Fibroblast of mammary gland (primary cell): ENCODE results near the gene MLH3.

Experiments
- DNase-seq: peaks from one replicate; pipeline ENCODE4 v3.0.0-alpha.2; 2010; ENCODE audit warnings: low read depth
- H3K4me3 ChIP-seq: 2 replicates; pipeline ENCODE4 v1.5.1; 2011; ENCODE audit warnings: low read depth, mild to moderate bottlenecking, low read length, moderate library complexity; ENCODE audit not compliant: control insufficient read depth
- TF ChIP-seq, protein P1 (sequence below): conservative IDR thresholded peaks from 2 replicates; pipeline ENCODE4 v1.5.1; 2011; ENCODE audit warnings: low read depth, low read length, inconsistent platforms; ENCODE audit not compliant: control insufficient read depth, insufficient read depth

The MLH3 gene

DNA sequence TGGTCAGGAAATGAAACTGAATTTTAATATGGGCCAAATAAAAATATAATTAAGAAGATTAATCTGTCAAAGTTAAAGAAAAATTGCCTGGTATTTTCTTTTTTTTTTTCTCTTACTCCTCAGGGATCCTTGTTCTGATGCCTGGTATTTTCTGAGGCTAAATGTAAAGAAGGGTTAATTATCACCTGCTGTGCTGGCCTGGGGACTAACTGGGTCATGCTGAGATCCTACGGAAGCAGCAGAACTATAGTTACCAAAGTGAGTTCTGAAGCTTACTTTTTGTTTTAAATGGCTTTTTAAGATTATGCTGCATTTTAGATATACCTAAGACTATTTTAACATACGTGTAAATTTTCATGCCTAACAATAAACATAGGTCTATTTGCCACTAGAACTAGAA lies 41.4 kb upstream of the MLH3 start:
- no peak for DNase-seq
- TF ChIP-seq, protein P1, sequence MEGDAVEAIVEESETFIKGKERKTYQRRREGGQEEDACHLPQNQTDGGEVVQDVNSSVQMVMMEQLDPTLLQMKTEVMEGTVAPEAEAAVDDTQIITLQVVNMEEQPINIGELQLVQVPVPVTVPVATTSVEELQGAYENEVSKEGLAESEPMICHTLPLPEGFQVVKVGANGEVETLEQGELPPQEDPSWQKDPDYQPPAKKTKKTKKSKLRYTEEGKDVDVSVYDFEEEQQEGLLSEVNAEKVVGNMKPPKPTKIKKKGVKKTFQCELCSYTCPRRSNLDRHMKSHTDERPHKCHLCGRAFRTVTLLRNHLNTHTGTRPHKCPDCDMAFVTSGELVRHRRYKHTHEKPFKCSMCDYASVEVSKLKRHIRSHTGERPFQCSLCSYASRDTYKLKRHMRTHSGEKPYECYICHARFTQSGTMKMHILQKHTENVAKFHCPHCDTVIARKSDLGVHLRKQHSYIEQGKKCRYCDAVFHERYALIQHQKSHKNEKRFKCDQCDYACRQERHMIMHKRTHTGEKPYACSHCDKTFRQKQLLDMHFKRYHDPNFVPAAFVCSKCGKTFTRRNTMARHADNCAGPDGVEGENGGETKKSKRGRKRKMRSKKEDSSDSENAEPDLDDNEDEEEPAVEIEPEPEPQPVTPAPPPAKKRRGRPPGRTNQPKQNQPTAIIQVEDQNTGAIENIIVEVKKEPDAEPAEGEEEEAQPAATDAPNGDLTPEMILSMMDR: no peak
- no peak overlapping the region for H3K4me3 ChIP-seq

DNA sequence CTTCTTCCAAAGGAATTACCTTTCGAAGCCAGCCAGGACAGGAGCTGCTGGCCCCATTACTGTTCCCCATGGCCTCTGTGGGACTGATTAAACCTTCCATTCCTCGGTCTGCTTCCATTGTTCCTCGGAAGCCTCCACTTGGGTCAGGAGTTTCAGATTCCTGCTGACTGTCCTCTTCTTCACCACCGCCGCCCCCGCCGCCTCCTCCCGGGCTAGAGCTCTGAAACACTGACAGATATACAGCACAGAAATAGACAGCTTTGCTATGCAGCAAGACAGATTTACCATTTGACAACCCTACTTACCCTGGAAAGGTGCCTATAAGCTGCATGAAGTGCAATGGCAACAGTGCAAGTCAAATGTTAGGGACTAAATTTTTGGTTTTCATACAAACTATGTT lies 40.0 kb upstream of the MLH3 start:
- TF ChIP-seq, protein P1: no peak
- no peak overlapping the region for H3K4me3 ChIP-seq
- no peak for DNase-seq

DNA sequence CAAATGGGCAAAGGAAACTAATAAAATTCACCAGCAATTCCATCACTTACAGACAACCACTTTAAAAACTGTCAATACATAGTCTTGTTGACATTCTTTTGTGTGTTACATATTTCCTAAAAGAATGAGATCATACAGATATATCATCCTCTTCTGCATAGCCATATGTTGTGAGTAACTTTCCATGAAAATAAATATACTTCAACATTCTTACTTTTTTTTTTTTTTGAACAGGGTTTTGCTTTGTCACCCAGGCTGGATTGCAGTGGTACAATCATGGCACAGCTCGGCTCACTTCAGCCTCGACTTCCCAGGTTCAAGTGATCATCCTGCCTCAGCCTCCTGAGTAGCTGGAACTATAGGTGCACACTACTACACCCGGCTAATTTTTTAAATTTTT lies 39.1 kb upstream of the MLH3 start:
- no peak for DNase-seq

DNA sequence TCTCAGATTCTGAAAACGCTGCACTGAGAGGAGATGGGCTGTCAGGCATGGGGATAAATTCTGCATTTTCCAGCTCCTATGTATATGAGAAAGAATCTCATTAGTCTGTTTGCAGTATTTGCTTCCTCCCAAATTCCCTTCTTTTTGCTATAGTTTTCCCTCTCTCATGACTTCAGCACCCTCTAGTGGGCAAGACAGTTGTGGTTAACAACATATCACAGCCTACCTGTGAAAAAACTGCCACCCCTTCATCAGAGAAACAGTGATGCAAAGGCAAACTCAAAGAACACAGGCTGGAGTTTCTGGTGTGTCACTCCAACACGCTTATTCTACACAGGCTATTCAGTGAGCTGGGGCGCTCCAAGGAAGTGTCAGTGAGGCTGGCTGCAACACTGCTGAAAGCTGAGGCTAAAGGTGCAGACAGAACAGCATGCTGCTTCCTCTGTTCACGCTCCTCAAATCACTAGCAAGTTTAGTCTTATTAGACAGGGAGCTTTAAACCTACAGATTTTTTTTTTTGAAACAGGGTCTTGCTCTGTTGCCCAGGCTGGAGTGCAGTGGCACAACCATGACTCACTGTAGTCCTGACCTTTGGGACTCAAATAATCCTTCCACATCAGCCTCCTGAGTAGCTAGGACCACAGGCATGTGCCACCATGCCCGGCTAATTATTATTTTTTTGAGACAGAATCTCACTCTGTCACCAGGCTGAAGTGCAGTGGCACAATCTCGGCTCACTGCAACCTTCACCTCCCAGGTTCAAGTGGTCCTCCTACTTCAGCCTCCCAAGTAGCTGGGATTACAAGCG lies 37.5 kb upstream of the MLH3 start:
- TF ChIP-seq, protein P1: peak; percentile 80
- H3K4me3 ChIP-seq: no peak overlapping the region
- peak; percentile 63 for DNase-seq

More for the DNA sequence above, 39.1 kb upstream of the MLH3 start:
- TF ChIP-seq, protein P1: no peak
- no peak overlapping the region for H3K4me3 ChIP-seq

DNA sequence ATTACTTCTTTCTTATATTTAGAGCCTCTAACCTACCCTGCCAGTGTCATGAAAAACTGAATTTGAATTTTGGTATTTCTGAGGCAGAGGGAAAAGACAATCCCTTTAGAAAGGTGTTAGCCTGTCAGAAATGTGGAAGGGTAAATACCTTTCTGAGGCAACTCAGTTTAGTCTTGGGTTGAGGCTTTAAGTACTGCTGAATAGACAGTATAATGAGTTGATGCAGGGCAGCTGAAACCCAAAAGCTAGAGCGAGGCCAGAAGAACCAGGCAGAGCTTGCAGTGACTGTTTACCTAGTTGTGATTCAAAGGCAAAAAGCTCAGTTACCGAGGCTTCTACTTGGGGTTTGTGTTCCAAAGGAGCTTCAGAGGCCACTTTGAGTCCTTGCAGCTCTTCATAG lies 36.9 kb upstream of the MLH3 start:
- TF ChIP-seq, protein P1: no peak
- DNase-seq: no peak
- H3K4me3 ChIP-seq: no peak overlapping the region

DNA sequence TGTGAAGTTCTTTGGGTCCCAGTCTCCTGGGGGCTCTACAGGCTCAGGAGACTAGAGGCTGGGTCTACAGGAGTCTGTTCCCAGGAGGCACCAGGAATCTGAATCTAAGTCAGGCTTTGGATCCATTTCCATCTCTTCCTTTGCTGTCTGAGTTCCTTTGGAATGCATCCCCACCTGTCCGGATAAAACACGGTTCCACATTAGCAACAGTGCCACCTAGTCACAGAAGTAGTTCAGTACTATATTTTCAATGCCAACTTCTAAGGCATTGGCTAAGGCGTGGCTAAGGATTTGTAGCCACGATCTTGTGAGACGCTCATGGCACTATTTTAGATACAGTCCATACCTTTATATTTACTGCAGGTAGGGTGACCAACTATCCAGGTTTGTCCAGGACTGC lies 33.2 kb upstream of the MLH3 start:
- no peak overlapping the region for H3K4me3 ChIP-seq
- TF ChIP-seq, protein P1: no peak
- no peak for DNase-seq
